HepG2 (cell line): ENCODE measurements around the gene PPP2R2B. TPM values are rescaled to one million over a fixed set of nuclear protein-coding genes. Genes with fewer than 3 reads are reported as not detected.

Source experiments
- ARNT2 ChIP-seq: sonication (generic); formaldehyde crosslinking; IDR thresholded peaks from 2 replicates; pipeline ENCODE4 v1.8.0; 2022; ENCODE audit warnings: mild to moderate bottlenecking, low read depth, missing genetic modification reagents, moderate library complexity
- ISL2 ChIP-seq: sonication (generic); formaldehyde crosslinking; IDR thresholded peaks from 2 replicates; pipeline ENCODE4 v1.5.0; 2020; ENCODE audit warnings: missing genetic modification reagents
- KLF15 ChIP-seq: sonication (generic); formaldehyde crosslinking; IDR thresholded peaks from 2 replicates; pipeline ENCODE4 v1.8.1; 2023; ENCODE audit warnings: borderline replicate concordance, mild to moderate bottlenecking, inconsistent platforms, missing genetic modification reagents, mixed read lengths
- REST ChIP-seq, 2 experiments: IDR thresholded peaks; 2 replicates each; pipeline ENCODE4 v1.6.1; 2011 to 2012; ENCODE audit warnings: low read length in 2 of 2, borderline replicate concordance in 1 of 2, low read depth in 1 of 2, mild to moderate bottlenecking in 1 of 2, moderate library complexity in 1 of 2
- RFX3 ChIP-seq: IDR thresholded peaks from 2 replicates; pipeline ENCODE4 v1.6.1; 2016; ENCODE audit warnings: missing biosample characterization, missing genetic modification reagents
- SALL2 ChIP-seq: sonication (generic); formaldehyde crosslinking; IDR thresholded peaks from 2 replicates; pipeline ENCODE4 v1.8.1; 2023; ENCODE audit warnings: mild to moderate bottlenecking, missing genetic modification reagents, inconsistent platforms
- SIN3B ChIP-seq: fragments of 150-350 bp; IDR thresholded peaks from 2 replicates; pipeline ENCODE4 v1.6.1; 2014; ENCODE audit warnings: low read length
- SNAI1 ChIP-seq: sonication (generic); formaldehyde crosslinking; IDR thresholded peaks from 2 replicates; pipeline ENCODE4 v1.5.0; 2020; ENCODE audit warnings: mild to moderate bottlenecking, missing genetic modification reagents, borderline replicate concordance
- TBX2 ChIP-seq: sonication (generic); formaldehyde crosslinking; IDR thresholded peaks from 2 replicates; pipeline ENCODE4 v1.5.0; 2020; ENCODE audit warnings: missing genetic modification reagents, mild to moderate bottlenecking, borderline replicate concordance
- ZNF33A ChIP-seq: sonication (generic); formaldehyde crosslinking; IDR thresholded peaks from 2 replicates; pipeline ENCODE4 v1.5.1; 2020; ENCODE audit warnings: missing genetic modification reagents, mild to moderate bottlenecking, moderate library complexity, borderline replicate concordance
- ZNF34 ChIP-seq: sonication (generic); formaldehyde crosslinking; IDR thresholded peaks from 2 replicates; pipeline ENCODE4 v1.4.0; 2020; ENCODE audit warnings: mild to moderate bottlenecking, missing genetic modification reagents, borderline replicate concordance
- ZNF607 ChIP-seq: sonication (generic); formaldehyde crosslinking; IDR thresholded peaks from 2 replicates; pipeline ENCODE4 v1.5.1; 2020; ENCODE audit warnings: missing genetic modification reagents, mild to moderate bottlenecking, borderline replicate concordance
- ZNF652 ChIP-seq: IDR thresholded peaks from 2 replicates; pipeline ENCODE4 v1.6.1; 2016; ENCODE audit warnings: low read depth, borderline replicate concordance
- ZNF83 ChIP-seq: sonication (generic); formaldehyde crosslinking; IDR thresholded peaks from 2 replicates; pipeline ENCODE4 v1.4.0; 2020; ENCODE audit warnings: missing genetic modification reagents, mild to moderate bottlenecking, borderline replicate concordance
- polyA plus RNA-seq, 8 experiments: library from polyadenylated mRNA; depleted of rRNA in 3 of 8; stranded (reverse) in 7 of 8; unstranded in 1 of 8; fragments of >200 nt; fragmentation: Illumina TruSeq in 4 of 8; extraction: Trizol in 4 of 8; gene quantifications; 2 replicates each; pipeline versions ENCODE4 v1.2.1 to v1.2.3, GENCODE V29; 2011 to 2016; ENCODE audit warnings: low read depth in 4 of 8, missing spikeins in 1 of 8, mixed read lengths in 1 of 8; ENCODE audit not compliant: insufficient read depth in 1 of 8
- total RNA-seq, 5 experiments: library from RNA; depleted of rRNA; stranded (reverse); fragments of >200 nt; fragmentation: Illumina TruSeq; extraction: Trizol; gene quantifications; 2 replicates each; pipeline ENCODE4 v1.2.3, GENCODE V29; 2016; ENCODE audit warnings: low read depth in 1 of 5
- TF ChIP-seq, protein P1 (sequence below): sonication (generic); formaldehyde crosslinking; IDR thresholded peaks from 2 replicates; pipeline ENCODE4 v1.4.0; 2020; ENCODE audit warnings: missing genetic modification reagents
- TF ChIP-seq, protein P2 (sequence below): sonication (generic); formaldehyde crosslinking; IDR thresholded peaks from 2 replicates; pipeline ENCODE4 v1.4.0; 2020; ENCODE audit warnings: mild to moderate bottlenecking, missing genetic modification reagents
- TF ChIP-seq, protein P3 (sequence below): sonication (generic); formaldehyde crosslinking; IDR thresholded peaks from 2 replicates; pipeline ENCODE4 v1.4.0; 2020; ENCODE audit warnings: mild to moderate bottlenecking, missing genetic modification reagents
- TF ChIP-seq, protein P4 (sequence below): sonication (generic); formaldehyde crosslinking; conservative IDR thresholded peaks from 2 replicates; pipeline ENCODE4 v1.5.0; 2020; ENCODE audit warnings: missing genetic modification reagents

Gene PPP2R2B
- total and polyA plus RNA-seq, 2 of the 13 experiments (the other 11 are each of a cell fraction or from before 2014, with no cell fraction given) = not detected

DNA sequence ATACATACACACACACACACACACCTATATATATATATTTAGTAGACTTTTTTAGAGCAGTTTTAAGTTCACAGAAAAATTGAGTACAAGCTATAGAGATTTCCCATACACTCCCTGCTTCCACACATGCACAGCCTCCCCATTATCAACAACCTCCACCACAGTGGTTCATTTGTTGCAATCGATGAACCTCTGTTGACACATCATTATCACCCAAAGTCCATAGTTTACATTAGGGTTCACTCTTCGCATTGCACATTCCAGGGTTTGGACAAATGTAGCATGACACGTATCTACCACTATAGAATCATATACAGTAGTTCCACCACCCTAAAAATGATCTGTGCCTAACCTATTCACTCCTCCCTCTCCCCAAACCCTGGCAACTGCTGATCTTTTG is 111.0 kb downstream of the PPP2R2B start (continued):
- TF ChIP-seq REST (IDR thresholded peaks at IDR 0.05; ENCODE audit: borderline replicate concordance in 1 of 2, low read depth in 1 of 2, low read length in 2 of 2) = peak in 1 of 2 experiments; percentile 45; a peak in 1 of 4 replicates
- TF ChIP-seq ARNT2 (CRISPR knock-in tag) = no peak
- TF ChIP-seq, protein P1, sequence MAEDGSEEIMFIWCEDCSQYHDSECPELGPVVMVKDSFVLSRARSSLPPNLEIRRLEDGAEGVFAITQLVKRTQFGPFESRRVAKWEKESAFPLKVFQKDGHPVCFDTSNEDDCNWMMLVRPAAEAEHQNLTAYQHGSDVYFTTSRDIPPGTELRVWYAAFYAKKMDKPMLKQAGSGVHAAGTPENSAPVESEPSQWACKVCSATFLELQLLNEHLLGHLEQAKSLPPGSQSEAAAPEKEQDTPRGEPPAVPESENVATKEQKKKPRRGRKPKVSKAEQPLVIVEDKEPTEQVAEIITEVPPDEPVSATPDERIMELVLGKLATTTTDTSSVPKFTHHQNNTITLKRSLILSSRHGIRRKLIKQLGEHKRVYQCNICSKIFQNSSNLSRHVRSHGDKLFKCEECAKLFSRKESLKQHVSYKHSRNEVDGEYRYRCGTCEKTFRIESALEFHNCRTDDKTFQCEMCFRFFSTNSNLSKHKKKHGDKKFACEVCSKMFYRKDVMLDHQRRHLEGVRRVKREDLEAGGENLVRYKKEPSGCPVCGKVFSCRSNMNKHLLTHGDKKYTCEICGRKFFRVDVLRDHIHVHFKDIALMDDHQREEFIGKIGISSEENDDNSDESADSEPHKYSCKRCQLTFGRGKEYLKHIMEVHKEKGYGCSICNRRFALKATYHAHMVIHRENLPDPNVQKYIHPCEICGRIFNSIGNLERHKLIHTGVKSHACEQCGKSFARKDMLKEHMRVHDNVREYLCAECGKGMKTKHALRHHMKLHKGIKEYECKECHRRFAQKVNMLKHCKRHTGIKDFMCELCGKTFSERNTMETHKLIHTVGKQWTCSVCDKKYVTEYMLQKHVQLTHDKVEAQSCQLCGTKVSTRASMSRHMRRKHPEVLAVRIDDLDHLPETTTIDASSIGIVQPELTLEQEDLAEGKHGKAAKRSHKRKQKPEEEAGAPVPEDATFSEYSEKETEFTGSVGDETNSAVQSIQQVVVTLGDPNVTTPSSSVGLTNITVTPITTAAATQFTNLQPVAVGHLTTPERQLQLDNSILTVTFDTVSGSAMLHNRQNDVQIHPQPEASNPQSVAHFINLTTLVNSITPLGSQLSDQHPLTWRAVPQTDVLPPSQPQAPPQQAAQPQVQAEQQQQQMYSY (CRISPR knock-in tag) = no peak
- TF ChIP-seq ZNF652 (CRISPR knock-in tag) = 0 out of 2 replicates have a peak, but pooled peaks have one; percentile 26
- TF ChIP-seq, protein P2, sequence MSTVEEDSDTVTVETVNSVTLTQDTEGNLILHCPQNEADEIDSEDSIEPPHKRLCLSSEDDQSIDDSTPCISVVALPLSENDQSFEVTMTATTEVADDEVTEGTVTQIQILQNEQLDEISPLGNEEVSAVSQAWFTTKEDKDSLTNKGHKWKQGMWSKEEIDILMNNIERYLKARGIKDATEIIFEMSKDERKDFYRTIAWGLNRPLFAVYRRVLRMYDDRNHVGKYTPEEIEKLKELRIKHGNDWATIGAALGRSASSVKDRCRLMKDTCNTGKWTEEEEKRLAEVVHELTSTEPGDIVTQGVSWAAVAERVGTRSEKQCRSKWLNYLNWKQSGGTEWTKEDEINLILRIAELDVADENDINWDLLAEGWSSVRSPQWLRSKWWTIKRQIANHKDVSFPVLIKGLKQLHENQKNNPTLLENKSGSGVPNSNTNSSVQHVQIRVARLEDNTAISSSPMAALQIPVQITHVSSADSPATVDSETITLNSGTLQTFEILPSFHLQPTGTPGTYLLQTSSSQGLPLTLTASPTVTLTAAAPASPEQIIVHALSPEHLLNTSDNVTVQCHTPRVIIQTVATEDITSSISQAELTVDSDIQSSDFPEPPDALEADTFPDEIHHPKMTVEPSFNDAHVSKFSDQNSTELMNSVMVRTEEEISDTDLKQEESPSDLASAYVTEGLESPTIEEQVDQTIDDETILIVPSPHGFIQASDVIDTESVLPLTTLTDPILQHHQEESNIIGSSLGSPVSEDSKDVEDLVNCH (CRISPR knock-in tag) = no peak
- no peak for TF ChIP-seq ZNF34 (CRISPR knock-in tag)
- peak; percentile 81 for TF ChIP-seq TBX2 (CRISPR knock-in tag)
- peak; percentile 61; the same call in 1 of the 2 replicates for TF ChIP-seq ISL2 (CRISPR knock-in tag)
- no peak for TF ChIP-seq SIN3B
- TF ChIP-seq KLF15 = no peak
- TF ChIP-seq ZNF83 (CRISPR knock-in tag) = no peak
- TF ChIP-seq ZNF33A (CRISPR knock-in tag) = no peak
- TF ChIP-seq SNAI1 (CRISPR knock-in tag) = no peak
- TF ChIP-seq SALL2 (CRISPR knock-in tag) = no peak
- no peak for TF ChIP-seq ZNF607 (CRISPR knock-in tag)
- TF ChIP-seq RFX3 (CRISPR knock-in tag) = no peak
- TF ChIP-seq, protein P3, sequence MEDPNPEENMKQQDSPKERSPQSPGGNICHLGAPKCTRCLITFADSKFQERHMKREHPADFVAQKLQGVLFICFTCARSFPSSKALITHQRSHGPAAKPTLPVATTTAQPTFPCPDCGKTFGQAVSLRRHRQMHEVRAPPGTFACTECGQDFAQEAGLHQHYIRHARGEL (CRISPR knock-in tag) = no peak
- TF ChIP-seq, protein P4, sequence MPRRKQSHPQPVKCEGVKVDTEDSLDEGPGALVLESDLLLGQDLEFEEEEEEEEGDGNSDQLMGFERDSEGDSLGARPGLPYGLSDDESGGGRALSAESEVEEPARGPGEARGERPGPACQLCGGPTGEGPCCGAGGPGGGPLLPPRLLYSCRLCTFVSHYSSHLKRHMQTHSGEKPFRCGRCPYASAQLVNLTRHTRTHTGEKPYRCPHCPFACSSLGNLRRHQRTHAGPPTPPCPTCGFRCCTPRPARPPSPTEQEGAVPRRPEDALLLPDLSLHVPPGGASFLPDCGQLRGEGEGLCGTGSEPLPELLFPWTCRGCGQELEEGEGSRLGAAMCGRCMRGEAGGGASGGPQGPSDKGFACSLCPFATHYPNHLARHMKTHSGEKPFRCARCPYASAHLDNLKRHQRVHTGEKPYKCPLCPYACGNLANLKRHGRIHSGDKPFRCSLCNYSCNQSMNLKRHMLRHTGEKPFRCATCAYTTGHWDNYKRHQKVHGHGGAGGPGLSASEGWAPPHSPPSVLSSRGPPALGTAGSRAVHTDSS (CRISPR knock-in tag) = no peak
